DOHH2 (cell line): Measurements from ENCODE around the gene CCDC138.

Source experiments
- EZH2phosphoT487 ChIP-seq: fragments of 200-600 bp; sonication (generic); IDR thresholded peaks from 2 replicates; pipeline ENCODE4 v1.6.1; 2017; ENCODE audit warnings: borderline replicate concordance, mild to moderate bottlenecking, antibody characterized with exemption, low read length, moderate library complexity, mixed read lengths
- TF ChIP-seq, protein P1 (sequence below): fragments of 200-600 bp; sonication (generic); IDR thresholded peaks from one replicate; pipeline ENCODE4 v1.5.1; 2014; ENCODE audit warnings: antibody characterized with exemption, mild to moderate bottlenecking, low read depth, low read length; ENCODE audit not compliant: poor library complexity, severe bottlenecking

DNA sequence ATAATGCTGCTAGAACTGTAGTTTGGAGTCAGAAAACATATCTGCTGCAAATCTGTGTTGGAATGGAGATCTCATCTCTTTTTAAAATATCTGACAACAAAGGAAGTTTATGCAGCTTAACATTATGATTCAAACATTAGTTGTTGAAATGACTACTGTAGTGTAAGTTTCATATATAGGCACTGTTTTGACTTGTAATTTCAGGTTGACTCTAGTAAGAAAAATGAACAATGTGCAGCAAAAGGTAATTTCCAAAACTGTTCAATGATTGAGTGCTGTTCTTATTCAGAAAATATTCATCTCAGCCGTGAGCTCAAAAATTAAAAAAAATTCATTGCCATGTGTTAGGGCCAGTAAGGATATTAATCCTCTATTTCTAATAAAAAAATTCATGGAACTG lies 48.5 kb downstream of the CCDC138 start:
- TF ChIP-seq, protein P1, sequence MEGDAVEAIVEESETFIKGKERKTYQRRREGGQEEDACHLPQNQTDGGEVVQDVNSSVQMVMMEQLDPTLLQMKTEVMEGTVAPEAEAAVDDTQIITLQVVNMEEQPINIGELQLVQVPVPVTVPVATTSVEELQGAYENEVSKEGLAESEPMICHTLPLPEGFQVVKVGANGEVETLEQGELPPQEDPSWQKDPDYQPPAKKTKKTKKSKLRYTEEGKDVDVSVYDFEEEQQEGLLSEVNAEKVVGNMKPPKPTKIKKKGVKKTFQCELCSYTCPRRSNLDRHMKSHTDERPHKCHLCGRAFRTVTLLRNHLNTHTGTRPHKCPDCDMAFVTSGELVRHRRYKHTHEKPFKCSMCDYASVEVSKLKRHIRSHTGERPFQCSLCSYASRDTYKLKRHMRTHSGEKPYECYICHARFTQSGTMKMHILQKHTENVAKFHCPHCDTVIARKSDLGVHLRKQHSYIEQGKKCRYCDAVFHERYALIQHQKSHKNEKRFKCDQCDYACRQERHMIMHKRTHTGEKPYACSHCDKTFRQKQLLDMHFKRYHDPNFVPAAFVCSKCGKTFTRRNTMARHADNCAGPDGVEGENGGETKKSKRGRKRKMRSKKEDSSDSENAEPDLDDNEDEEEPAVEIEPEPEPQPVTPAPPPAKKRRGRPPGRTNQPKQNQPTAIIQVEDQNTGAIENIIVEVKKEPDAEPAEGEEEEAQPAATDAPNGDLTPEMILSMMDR = no peak
- TF ChIP-seq EZH2phosphoT487 = no peak
